CD1c-positive myeloid dendritic cell (primary cell): ENCODE results near the gene MFAP2.
"Not testable (repeated sequence)": the region's sequence is repeated elsewhere in the genome, so short reads cannot be mapped to it uniquely, and the experiment has no call there.

Experiments
- DNase-seq: peaks from one replicate; pipeline ENCODE4 v3.0.0-alpha.2; 2016; ENCODE audit errors: extremely low spot score

MFAP2 gene

GRCh38 chr1:16979475-16980327 is 719 bp downstream of the MFAP2 start:
- no peak for DNase-seq

GRCh38 chr1:16978567-16979474 is 1.6 kb downstream of the MFAP2 start:
- DNase-seq, result no peak

DNA sequence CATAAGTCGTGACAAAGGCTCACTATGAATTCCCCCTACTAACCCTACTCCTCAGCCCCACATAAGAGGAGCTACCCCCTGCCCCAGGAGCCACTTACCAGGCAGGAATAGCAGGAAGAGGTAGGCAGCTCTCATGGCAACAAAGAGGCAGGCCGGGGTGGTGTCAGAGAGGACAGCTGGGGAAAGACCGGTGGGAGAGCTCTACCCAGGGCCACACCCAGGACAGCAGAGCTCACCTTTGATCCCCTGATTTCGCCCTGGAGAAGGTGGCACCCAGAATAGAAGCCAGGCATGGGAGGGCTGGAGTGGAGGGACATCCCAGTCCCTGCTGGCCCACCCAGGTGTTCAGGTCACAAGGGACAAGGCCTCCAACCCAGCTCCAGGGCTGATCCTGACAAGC is 2.3 kb downstream of the MFAP2 start:
- no peak for DNase-seq

DNA sequence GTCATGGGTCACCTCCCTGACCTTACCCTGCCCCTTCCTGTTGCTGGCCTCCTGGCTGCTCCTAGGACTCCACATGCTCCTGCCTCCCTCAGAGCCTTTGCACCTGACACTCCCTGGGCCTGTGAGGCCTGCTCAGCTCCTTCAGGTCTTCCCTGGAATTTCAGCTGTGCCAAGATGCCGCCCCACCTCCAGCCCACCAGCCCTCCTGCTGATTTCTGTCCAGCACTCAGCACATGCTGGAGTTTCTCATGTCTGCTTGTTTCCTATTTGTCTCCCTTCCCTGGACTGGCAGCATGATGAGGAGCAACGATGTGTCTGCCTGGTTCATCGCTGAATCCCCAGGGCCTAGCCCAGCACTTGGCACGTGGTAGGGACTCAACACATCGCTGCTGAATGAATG is 3.0 kb downstream of the MFAP2 start:
- DNase-seq, result no peak

- no peak for DNase-seq
Observed at GRCh38 chr1:16976966-16977365, 3.5 kb downstream of the MFAP2 start.

GRCh38 chr1:16975838-16976237 is 4.6 kb downstream of the MFAP2 start:
- DNase-seq, result no peak

- DNase-seq, result no peak
Observed at GRCh38 chr1:16975211-16975610, 5.2 kb downstream of the MFAP2 start.

- no peak for DNase-seq
Observed at GRCh38 chr1:16973215-16973614, 7.2 kb downstream of the MFAP2 start.

- DNase-seq, result no peak
Observed at GRCh38 chr1:16972189-16972895, 8.1 kb downstream of the MFAP2 start.

GRCh38 chr1:16971341-16972188 is 8.9 kb downstream of the MFAP2 start:
- DNase-seq, result no peak

- DNase-seq, result no peak
Observed at GRCh38 chr1:16970132-16970910, 10.1 kb downstream of the MFAP2 start.

DNA sequence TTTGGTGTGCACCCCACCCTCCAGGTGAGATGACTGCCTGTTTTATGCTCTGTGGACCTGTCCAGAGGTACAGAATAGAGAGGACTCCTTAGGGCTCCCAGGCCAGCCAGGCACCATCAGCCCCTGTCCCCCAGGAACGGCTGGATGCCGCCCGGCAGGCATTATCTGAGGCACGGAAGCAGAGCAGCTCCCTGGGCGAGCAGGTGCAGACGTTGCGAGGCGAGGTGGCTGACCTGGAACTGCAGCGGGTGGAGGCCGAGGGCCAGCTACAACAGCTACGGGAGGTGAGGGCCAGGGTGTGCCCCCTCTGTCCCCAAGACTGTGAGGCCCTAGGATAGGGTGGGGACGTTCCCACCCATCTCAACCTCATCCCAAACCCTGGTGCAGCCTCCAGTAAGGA is 10.8 kb downstream of the MFAP2 start:
- no peak for DNase-seq

DNA sequence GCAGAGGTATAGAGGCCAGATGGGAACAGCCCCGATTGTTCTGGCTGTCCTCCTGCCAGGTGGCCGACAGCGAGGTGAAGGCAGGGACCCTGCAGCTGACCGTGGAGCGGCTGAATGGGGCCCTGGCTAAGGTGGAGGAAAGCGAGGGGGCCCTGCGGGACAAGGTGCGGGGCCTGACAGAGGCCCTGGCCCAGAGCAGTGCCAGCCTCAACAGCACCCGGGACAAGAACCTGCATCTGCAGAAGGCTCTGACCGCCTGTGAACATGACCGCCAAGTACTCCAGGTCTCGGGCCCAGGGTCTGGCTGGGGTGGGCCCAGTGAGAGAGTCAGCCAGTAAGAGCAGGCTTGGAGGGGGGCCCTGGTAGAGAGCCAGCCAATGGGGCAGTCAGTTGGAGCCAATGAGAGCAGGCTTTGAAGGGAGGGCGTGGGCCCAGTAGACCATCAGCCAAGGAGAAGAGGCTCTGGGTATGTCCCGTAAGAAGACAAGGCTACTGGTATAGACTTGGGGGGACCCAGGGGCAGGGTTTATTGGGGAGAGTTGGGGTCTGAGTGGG is 11.3 kb downstream of the MFAP2 start:
- DNase-seq, result no peak

DNA sequence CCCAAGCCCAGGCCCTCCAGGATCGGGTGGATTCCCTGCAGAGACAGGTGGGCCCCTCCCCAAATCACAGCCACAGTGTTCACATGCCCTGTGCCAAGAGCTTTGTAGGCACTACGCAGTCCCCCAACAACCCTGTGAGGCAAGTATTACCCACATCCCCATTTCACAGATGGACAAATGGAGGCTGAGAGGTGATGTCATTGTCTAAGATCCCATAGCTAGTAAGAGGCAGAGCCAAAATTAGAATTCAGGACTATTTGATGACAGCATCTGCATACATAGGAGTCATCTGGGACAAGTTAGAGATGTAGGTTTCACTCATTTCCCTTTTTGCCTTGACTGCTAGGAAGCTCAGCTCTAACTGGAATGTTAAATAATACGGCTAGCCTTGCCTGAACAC is 12.0 kb downstream of the MFAP2 start:
- DNase-seq, result no peak

- no peak for DNase-seq
Observed at GRCh38 chr1:16967962-16968361, 12.5 kb downstream of the MFAP2 start.

DNA sequence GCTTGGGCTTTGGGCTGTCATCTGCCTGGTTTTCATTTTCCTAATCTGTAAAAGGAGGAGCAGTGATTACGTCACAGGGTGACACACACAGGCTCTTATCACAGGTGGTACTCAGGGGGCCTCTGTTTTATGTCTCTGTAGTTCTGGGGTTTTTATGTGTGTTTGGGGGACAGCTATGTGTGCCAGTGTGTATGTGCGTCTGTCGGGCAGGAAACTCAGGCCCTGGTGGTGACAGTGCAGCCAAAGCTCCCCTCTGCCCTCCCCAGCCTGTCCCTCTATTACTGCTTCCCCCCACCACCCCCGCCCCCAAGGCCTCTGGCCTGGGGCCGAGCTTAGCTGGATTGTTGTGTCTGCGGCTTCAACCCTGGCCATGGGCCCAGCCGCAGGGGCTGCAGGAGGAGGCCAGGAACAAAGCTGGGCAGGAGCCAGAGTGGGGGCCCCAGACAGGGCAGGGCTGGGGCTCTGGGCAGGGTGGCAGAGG is 13.3 kb downstream of the MFAP2 start:
- no peak for DNase-seq

- DNase-seq, result no peak
Observed at GRCh38 chr1:16966282-16966681, 14.1 kb downstream of the MFAP2 start.

- no peak for DNase-seq
Observed at GRCh38 chr1:16965486-16966067, 14.8 kb downstream of the MFAP2 start.

- not testable (repeated sequence) for DNase-seq
Observed at GRCh38 chr1:16964169-16964568, 16.3 kb downstream of the MFAP2 start.
